WTC11 (cell line): Measurements from ENCODE around the gene LTBP1. TPM values are rescaled to one million over a fixed set of nuclear protein-coding genes. Genes with fewer than 3 reads are reported as not detected.

Experiments
- ATAC-seq: fragments of 200-7000 bp; cut with Tn5 transposase; 2 replicates; pipeline ENCODE4 v1.10.0; 2021; ENCODE audit warnings: mild to moderate bottlenecking, moderate library complexity
- CTCF ChIA-PET: fragments of 300-600 bp; sonication (Branson Sonifier 250); formaldehyde crosslinking; loops from one replicate; lab custom pipeline; 2021; ENCODE audit warnings: antibody characterized with exemption; lab: Charles Lee
- POLR2A ChIA-PET: fragments of 350-600 bp; sonication (Branson Sonifier 250); formaldehyde crosslinking; loops from one replicate; lab custom pipeline; 2021; ENCODE audit warnings: antibody characterized with exemption; lab: Charles Lee
- DNase-seq: peaks from one replicate; pipeline ENCODE4 v3.0.0; 2021; ENCODE audit warnings: low spot score
- H3K27ac Mint-ChIP-seq: 2 replicates; pipeline ENCODE4 v1.8.0; 2021; ENCODE audit warnings: mixed read lengths
- H3K27me3 Mint-ChIP-seq: 2 replicates; pipeline ENCODE4 v1.8.0; 2021; ENCODE audit warnings: low read depth, mild to moderate bottlenecking, moderate library complexity, mixed read lengths
- H3K36me3 Mint-ChIP-seq: 2 replicates; pipeline ENCODE4 v1.8.0; 2021; ENCODE audit warnings: mixed read lengths
- H3K4me1 Mint-ChIP-seq: 2 replicates; pipeline ENCODE4 v1.8.0; 2022; ENCODE audit warnings: mixed read lengths
- H3K4me3 Mint-ChIP-seq: 2 replicates; pipeline ENCODE4 v1.8.0; 2021; ENCODE audit warnings: mild to moderate bottlenecking, moderate library complexity, mixed read lengths
- H3K9me3 Mint-ChIP-seq: 2 replicates; pipeline ENCODE4 v1.8.0; 2021; ENCODE audit warnings: mixed read lengths
- ATF1 ChIP-seq: sonication (generic); formaldehyde crosslinking; IDR thresholded peaks from 2 replicates; pipeline ENCODE4 v1.8.1; 2023; ENCODE audit warnings: mild to moderate bottlenecking, moderate library complexity, missing genetic modification reagents
- ATF6 ChIP-seq: sonication (generic); formaldehyde crosslinking; IDR thresholded peaks from 2 replicates; pipeline ENCODE4 v1.8.1; 2023; ENCODE audit warnings: mild to moderate bottlenecking, missing genetic modification reagents
- CDX4 ChIP-seq: fragments of 250-450 bp; sonication (Bioruptor Pico); IDR thresholded peaks from 2 replicates; pipeline ENCODE4 v1.9.0; 2021; ENCODE audit warnings: moderate library complexity, mild to moderate bottlenecking, inconsistent platforms, borderline replicate concordance
- ELF4 ChIP-seq: sonication (generic); formaldehyde crosslinking; IDR thresholded peaks from 2 replicates; pipeline ENCODE4 v1.8.1; 2022; ENCODE audit warnings: low read depth, mild to moderate bottlenecking, moderate library complexity, missing genetic modification reagents
- GRHL2 ChIP-seq: fragments of 250-450 bp; sonication (Bioruptor Pico); IDR thresholded peaks from 2 replicates; pipeline ENCODE4 v1.8.0; 2022; ENCODE audit warnings: mild to moderate bottlenecking, moderate library complexity; ENCODE audit not compliant: insufficient replicate concordance, severe bottlenecking
- JAZF1 ChIP-seq: fragments of 250-450 bp; sonication (Bioruptor Pico); IDR thresholded peaks from 2 replicates; pipeline ENCODE4 v1.9.0; 2021; ENCODE audit warnings: moderate library complexity, mild to moderate bottlenecking, inconsistent platforms
- NFATC4 ChIP-seq: fragments of 250-450 bp; sonication (Bioruptor Pico); IDR thresholded peaks from 2 replicates; pipeline ENCODE4 v1.9.0; 2021; ENCODE audit warnings: mild to moderate bottlenecking
- PREB ChIP-seq: sonication (generic); formaldehyde crosslinking; IDR thresholded peaks from 2 replicates; pipeline ENCODE4 v1.8.1; 2022; ENCODE audit warnings: mild to moderate bottlenecking, missing genetic modification reagents, moderate library complexity, borderline replicate concordance
- RELA ChIP-seq: sonication (generic); formaldehyde crosslinking; IDR thresholded peaks from 2 replicates; pipeline ENCODE4 v1.8.1; 2022; ENCODE audit warnings: missing genetic modification reagents, mild to moderate bottlenecking, borderline replicate concordance
- SMAD3 ChIP-seq: sonication (generic); formaldehyde crosslinking; IDR thresholded peaks from 2 replicates; pipeline ENCODE4 v1.8.0; 2022; ENCODE audit warnings: missing genetic modification reagents, mild to moderate bottlenecking, borderline replicate concordance
- SP1 ChIP-seq: sonication (generic); formaldehyde crosslinking; conservative IDR thresholded peaks from 2 replicates; pipeline ENCODE4 v1.8.1; 2022; ENCODE audit warnings: missing genetic modification reagents
- STAT6 ChIP-seq: sonication (generic); formaldehyde crosslinking; conservative IDR thresholded peaks from 2 replicates; pipeline ENCODE4 v1.8.1; 2023; ENCODE audit warnings: mild to moderate bottlenecking, low read depth, missing genetic modification reagents, moderate library complexity
- USF2 ChIP-seq: sonication (generic); formaldehyde crosslinking; IDR thresholded peaks from 2 replicates; pipeline ENCODE4 v1.8.1; 2023; ENCODE audit warnings: mild to moderate bottlenecking, missing genetic modification reagents, moderate library complexity
- ZBTB21 ChIP-seq: sonication (generic); formaldehyde crosslinking; IDR thresholded peaks from 2 replicates; pipeline ENCODE4 v1.8.1; 2023; ENCODE audit warnings: mild to moderate bottlenecking, missing genetic modification reagents, borderline replicate concordance
- ZMAT4 ChIP-seq: fragments of 250-450 bp; sonication (Bioruptor Pico); IDR thresholded peaks from 2 replicates; pipeline ENCODE4 v1.9.0; 2021; ENCODE audit warnings: mild to moderate bottlenecking
- ZNF281 ChIP-seq: sonication (generic); formaldehyde crosslinking; IDR thresholded peaks from 2 replicates; pipeline ENCODE4 v1.8.0; 2023; ENCODE audit warnings: mild to moderate bottlenecking, missing genetic modification reagents
- total RNA-seq: library from RNA; stranded (reverse); gene quantifications from 3 replicates; pipeline ENCODE4 v1.2.3, GENCODE V29; 2021

Gene LTBP1
- total RNA-seq, 1 experiment from 2014 or later, result 33.6 TPM

GRCh38 chr2:33333433-33333832 is 386.7 kb downstream of the LTBP1 start:
- POLR2A ChIA-PET, result no interaction called here
- TF ChIP-seq JAZF1 (CRISPR knock-in tag), result no peak
- TF ChIP-seq USF2 (CRISPR knock-in tag), result no peak
- TF ChIP-seq PREB (CRISPR knock-in tag), result no peak
- no peak for TF ChIP-seq SP1
- TF ChIP-seq STAT6 (CRISPR knock-in tag), result no peak
- TF ChIP-seq NFATC4 (CRISPR knock-in tag), result no peak
- no peak for TF ChIP-seq ELF4 (CRISPR knock-in tag)
- TF ChIP-seq ZMAT4 (CRISPR knock-in tag), result no peak
- no peak for TF ChIP-seq ATF1
- Mint-ChIP-seq H3K36me3 (no peaks in the 10 kb centered on the region; the same call in 1 of the 2 replicates), H3K9me3 (peaks cover 8% of the 10 kb centered on the region), H3K4me1 (no peaks in the 10 kb centered on the region), H3K4me3 (no peak overlapping the region), H3K27me3 (no peaks in the 10 kb centered on the region), H3K27ac (no peak overlapping the region)
- DNase-seq (no peak), ATAC-seq (no peak)
- CTCF ChIA-PET, result no interaction called here

GRCh38 chr2:33334083-33334482 is 387.3 kb downstream of the LTBP1 start:
- Mint-ChIP-seq H3K9me3 (peaks cover 8% of the 10 kb centered on the region), H3K27me3 (no peaks in the 10 kb centered on the region), H3K36me3 (no peaks in the 10 kb centered on the region; the same call in 1 of the 2 replicates)
- CTCF ChIA-PET, result no interaction called here
- DNase-seq (no peak), ATAC-seq (no peak)
- no peak for TF ChIP-seq GRHL2 (CRISPR knock-in tag)
- TF ChIP-seq SMAD3 (CRISPR knock-in tag), result no peak
- TF ChIP-seq NFATC4 (CRISPR knock-in tag), result no peak
- TF ChIP-seq, all 79 proteins: peak for 0
- Mint-ChIP-seq H3K4me1 (no peaks in the 10 kb centered on the region), H3K27ac (no peak overlapping the region), H3K4me3 (no peak overlapping the region)
- POLR2A ChIA-PET, result no interaction called here

- Mint-ChIP-seq H3K36me3 (no peaks in the 10 kb centered on the region; the same call in 1 of the 2 replicates), H3K4me3 (no peak overlapping the region), H3K27me3 (no peaks in the 10 kb centered on the region), H3K27ac (no peak overlapping the region), H3K4me1 (no peaks in the 10 kb centered on the region), H3K9me3 (peaks cover 8% of the 10 kb centered on the region)
- DNase-seq (no peak), ATAC-seq (no peak)
- CTCF ChIA-PET, result no interaction called here
- POLR2A ChIA-PET, result no interaction called here
- TF ChIP-seq ZNF281 (CRISPR knock-in tag) (no peak), ZBTB21 (CRISPR knock-in tag) (no peak), RELA (CRISPR knock-in tag) (no peak), ATF6 (no peak), CDX4 (CRISPR knock-in tag) (no peak)
Measured at GRCh38 chr2:33335516-33335915, 388.8 kb downstream of the LTBP1 start.
